ENCODE results near the gene ATF6. TPM values are rescaled to one million over a fixed set of nuclear protein-coding genes. Genes with fewer than 3 reads are reported as not detected.

The ATF6 gene
- total RNA-seq, 1 experiment from 2014 or later, result 16.4 TPM

DNA sequence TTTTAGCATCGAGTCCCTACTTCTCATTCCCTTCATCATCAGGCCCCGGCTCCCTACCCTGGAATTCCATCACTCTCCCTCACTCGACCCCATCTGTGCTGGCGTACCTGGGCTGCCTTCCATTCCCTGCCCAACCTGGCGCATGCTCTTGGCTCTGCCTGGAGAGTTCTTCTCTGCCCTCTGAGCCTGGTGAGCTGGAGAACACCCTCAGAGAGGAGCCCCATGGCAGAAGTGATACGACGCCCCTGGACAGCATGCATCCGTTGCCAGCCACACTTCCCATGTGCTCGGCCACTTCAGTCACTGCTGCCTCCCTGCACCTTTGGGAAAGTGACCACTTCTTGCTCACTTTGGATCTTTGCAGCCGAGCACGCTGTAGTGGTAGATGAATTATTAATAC, 227.5 kb downstream of the ATF6 start:
- in situ Hi-C loops (cut with HindIII; ENCODE audit: low pct_unique_long_range_greater_than_20kb, low sequenced_read_pairs) (no loop called here), intact Hi-C loops (cut with micrococcal nuclease; ENCODE audit: unreplicated experiment) (no loop called here)
- H3K36me3 ChIP-seq (ENCODE audit: control insufficient read depth, insufficient read depth, low read length), result no peaks in the 10 kb centered on the region
- ChIA-PET CTCF (no interaction called here), POLR2A (no interaction called here)
- no peak for TF ChIP-seq SIN3A (IDR thresholded peaks at IDR 0.05; ENCODE audit: borderline replicate concordance, insufficient read depth, low read depth, low read length)
- TF ChIP-seq TCF7L2 (IDR thresholded peaks at IDR 0.05; ENCODE audit: low read depth, low read length), result no peak
- TF ChIP-seq POLR2AphosphoS5 (IDR thresholded peaks at IDR 0.05; ENCODE audit: low read depth, low read length), result no peak
- TF ChIP-seq, protein P1, sequence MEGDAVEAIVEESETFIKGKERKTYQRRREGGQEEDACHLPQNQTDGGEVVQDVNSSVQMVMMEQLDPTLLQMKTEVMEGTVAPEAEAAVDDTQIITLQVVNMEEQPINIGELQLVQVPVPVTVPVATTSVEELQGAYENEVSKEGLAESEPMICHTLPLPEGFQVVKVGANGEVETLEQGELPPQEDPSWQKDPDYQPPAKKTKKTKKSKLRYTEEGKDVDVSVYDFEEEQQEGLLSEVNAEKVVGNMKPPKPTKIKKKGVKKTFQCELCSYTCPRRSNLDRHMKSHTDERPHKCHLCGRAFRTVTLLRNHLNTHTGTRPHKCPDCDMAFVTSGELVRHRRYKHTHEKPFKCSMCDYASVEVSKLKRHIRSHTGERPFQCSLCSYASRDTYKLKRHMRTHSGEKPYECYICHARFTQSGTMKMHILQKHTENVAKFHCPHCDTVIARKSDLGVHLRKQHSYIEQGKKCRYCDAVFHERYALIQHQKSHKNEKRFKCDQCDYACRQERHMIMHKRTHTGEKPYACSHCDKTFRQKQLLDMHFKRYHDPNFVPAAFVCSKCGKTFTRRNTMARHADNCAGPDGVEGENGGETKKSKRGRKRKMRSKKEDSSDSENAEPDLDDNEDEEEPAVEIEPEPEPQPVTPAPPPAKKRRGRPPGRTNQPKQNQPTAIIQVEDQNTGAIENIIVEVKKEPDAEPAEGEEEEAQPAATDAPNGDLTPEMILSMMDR (IDR thresholded peaks at IDR 0.05), result no peak
- TF ChIP-seq, protein P2, sequence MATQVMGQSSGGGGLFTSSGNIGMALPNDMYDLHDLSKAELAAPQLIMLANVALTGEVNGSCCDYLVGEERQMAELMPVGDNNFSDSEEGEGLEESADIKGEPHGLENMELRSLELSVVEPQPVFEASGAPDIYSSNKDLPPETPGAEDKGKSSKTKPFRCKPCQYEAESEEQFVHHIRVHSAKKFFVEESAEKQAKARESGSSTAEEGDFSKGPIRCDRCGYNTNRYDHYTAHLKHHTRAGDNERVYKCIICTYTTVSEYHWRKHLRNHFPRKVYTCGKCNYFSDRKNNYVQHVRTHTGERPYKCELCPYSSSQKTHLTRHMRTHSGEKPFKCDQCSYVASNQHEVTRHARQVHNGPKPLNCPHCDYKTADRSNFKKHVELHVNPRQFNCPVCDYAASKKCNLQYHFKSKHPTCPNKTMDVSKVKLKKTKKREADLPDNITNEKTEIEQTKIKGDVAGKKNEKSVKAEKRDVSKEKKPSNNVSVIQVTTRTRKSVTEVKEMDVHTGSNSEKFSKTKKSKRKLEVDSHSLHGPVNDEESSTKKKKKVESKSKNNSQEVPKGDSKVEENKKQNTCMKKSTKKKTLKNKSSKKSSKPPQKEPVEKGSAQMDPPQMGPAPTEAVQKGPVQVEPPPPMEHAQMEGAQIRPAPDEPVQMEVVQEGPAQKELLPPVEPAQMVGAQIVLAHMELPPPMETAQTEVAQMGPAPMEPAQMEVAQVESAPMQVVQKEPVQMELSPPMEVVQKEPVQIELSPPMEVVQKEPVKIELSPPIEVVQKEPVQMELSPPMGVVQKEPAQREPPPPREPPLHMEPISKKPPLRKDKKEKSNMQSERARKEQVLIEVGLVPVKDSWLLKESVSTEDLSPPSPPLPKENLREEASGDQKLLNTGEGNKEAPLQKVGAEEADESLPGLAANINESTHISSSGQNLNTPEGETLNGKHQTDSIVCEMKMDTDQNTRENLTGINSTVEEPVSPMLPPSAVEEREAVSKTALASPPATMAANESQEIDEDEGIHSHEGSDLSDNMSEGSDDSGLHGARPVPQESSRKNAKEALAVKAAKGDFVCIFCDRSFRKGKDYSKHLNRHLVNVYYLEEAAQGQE (IDR thresholded peaks at IDR 0.05; ENCODE audit: insufficient read depth in 1 of 2, low read depth in 2 of 2, low read length in 1 of 2), result no peak
- no peak overlapping the region for H3K4me3 ChIP-seq (ENCODE audit: low read depth in 2 of 2, low read length in 2 of 2)
- peaks cover 3% of the 10 kb centered on the region; the same call in 1 of the 2 replicates for H3K4me1 ChIP-seq (ENCODE audit: control insufficient read depth, insufficient read depth, low read length)
- no peak for DNase-seq (ENCODE audit: low read depth, low spot score)
- no peak overlapping the region for H3K27ac ChIP-seq (ENCODE audit: low read length)
- H3K9me3 ChIP-seq (ENCODE audit: control insufficient read depth, insufficient read depth, low read depth, low read length), result no peaks in the 10 kb centered on the region
- no peaks in the 10 kb centered on the region; the same call in 1 of the 2 replicates for H3K27me3 ChIP-seq (ENCODE audit: control insufficient read depth, insufficient read depth, low read length)
- ATAC-seq, result no peak
- BruUV-seq (replicated peaks), result no TSS peak

DNA sequence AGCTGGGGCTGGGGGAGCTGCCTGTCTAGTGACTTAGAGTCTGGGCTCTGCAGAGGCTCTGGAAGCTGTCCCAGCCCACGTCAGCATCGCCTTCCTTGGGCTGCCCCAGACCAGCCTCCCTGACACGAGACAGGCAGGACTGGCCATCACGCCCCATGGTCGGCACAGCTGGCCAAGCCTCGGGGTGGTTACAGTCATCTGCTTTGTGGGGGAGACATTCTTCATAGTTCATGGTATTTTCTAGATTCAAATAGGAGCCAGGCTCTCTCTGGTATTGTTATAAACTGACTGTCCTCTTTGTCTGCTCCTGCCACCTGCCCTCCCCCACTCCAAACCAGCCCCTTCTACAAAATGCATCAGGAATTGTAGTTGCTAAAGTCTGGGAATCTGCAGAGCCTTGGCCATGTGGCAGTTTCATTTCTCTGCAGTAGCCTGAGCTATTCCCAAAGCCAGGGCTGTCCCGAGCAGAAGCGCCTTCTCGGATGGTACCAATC, 228.1 kb downstream of the ATF6 start:
- POLR2A ChIA-PET, result no interaction called here
- no peak for ATAC-seq
- no peak for DNase-seq (ENCODE audit: low read depth, low spot score)

More for the DNA sequence above, 228.1 kb downstream of the ATF6 start:
- H3K4me3 ChIP-seq (ENCODE audit: low read depth in 2 of 2, low read length in 2 of 2), result no peak overlapping the region
- no TSS peak for BruUV-seq (replicated peaks)
- TF ChIP-seq, protein P2 (IDR thresholded peaks at IDR 0.05; ENCODE audit: insufficient read depth in 1 of 2, low read depth in 2 of 2, low read length in 1 of 2), result no peak
- TF ChIP-seq, protein P1 (IDR thresholded peaks at IDR 0.05), result no peak
- no peak for TF ChIP-seq SIN3A (IDR thresholded peaks at IDR 0.05; ENCODE audit: borderline replicate concordance, insufficient read depth, low read depth, low read length)
- no peak for TF ChIP-seq TCF7L2 (IDR thresholded peaks at IDR 0.05; ENCODE audit: low read depth, low read length)
- TF ChIP-seq POLR2AphosphoS5 (IDR thresholded peaks at IDR 0.05; ENCODE audit: low read depth, low read length), result no peak
- CTCF ChIA-PET, result no interaction called here
- intact Hi-C loops (cut with micrococcal nuclease; ENCODE audit: unreplicated experiment), result no loop called here
- H3K9me3 ChIP-seq (ENCODE audit: control insufficient read depth, insufficient read depth, low read depth, low read length), result no peaks in the 10 kb centered on the region
- peaks cover 5% of the 10 kb centered on the region; the same call in 1 of the 2 replicates for H3K4me1 ChIP-seq (ENCODE audit: control insufficient read depth, insufficient read depth, low read length)
- H3K36me3 ChIP-seq (ENCODE audit: control insufficient read depth, insufficient read depth, low read length), result no peaks in the 10 kb centered on the region
- no peaks in the 10 kb centered on the region; the same call in 1 of the 2 replicates for H3K27me3 ChIP-seq (ENCODE audit: control insufficient read depth, insufficient read depth, low read length)
- in situ Hi-C loops (cut with HindIII; ENCODE audit: low pct_unique_long_range_greater_than_20kb, low sequenced_read_pairs), result no loop called here
- no peak overlapping the region for H3K27ac ChIP-seq (ENCODE audit: low read length)

All from Panc1 (cell line).